CD14-positive monocyte (primary cell): Measurements from ENCODE around the gene ENTREP1. TPM values are rescaled to one million over a fixed set of nuclear protein-coding genes. Genes with fewer than 3 reads are reported as not detected.

ENCODE experiments used
- DNase-seq, 3 donors: peaks; one replicate each; pipeline ENCODE4 v3.0.0-alpha.2; 2011 to 2022
- H2AFZ ChIP-seq: 2 replicates; pipeline ENCODE4 v1.6.0; 2012; ENCODE audit warnings: mild to moderate bottlenecking, low read depth, low read length, inconsistent platforms; ENCODE audit not compliant: insufficient read depth, poor library complexity, severe bottlenecking
- H3K27ac ChIP-seq, 2 donors: 1 replicate in 1 of 2; 2 replicates in 1 of 2; pipeline ENCODE4 v1.5.1; 2012 to 2013; ENCODE audit warnings: low read length in 2 of 2, control low read depth in 1 of 2, inconsistent platforms in 1 of 2, low read depth in 1 of 2, mild to moderate bottlenecking in 1 of 2
- H3K27me3 ChIP-seq, 2 donors: one replicate each; pipeline versions ENCODE4 v1.6.0 to v1.6.1; 2011 to 2013; ENCODE audit warnings: low read length in 2 of 2; ENCODE audit not compliant: control insufficient read depth in 2 of 2, insufficient read depth in 2 of 2
- H3K36me3 ChIP-seq, 2 donors: replicated peaks in 1 of 2; 1 replicate in 1 of 2; 2 replicates in 1 of 2; pipeline versions ENCODE4 v1.5.1 to v1.6.1; 2012 to 2013; ENCODE audit warnings: low read length in 2 of 2, control low read depth in 1 of 2, inconsistent platforms in 1 of 2, mild to moderate bottlenecking in 1 of 2; ENCODE audit not compliant: insufficient read depth in 2 of 2, control insufficient read depth in 1 of 2
- H3K4me1 ChIP-seq, 2 donors: 1 replicate in 1 of 2; 2 replicates in 1 of 2; pipeline versions ENCODE4 v1.5.1 to v1.6.1; 2012 to 2013; ENCODE audit warnings: low read length in 2 of 2, control low read depth in 1 of 2, inconsistent platforms in 1 of 2, mild to moderate bottlenecking in 1 of 2, moderate library complexity in 1 of 2; ENCODE audit not compliant: insufficient read depth in 2 of 2, control insufficient read depth in 1 of 2
- H3K4me2 ChIP-seq: replicated peaks from 2 replicates; pipeline ENCODE3; 2012; ENCODE audit warnings: low read length, moderate library complexity, mild to moderate bottlenecking; ENCODE audit not compliant: poor library complexity, severe bottlenecking; ENCODE audit errors: extremely low read depth
- H3K4me3 ChIP-seq, 3 experiments: fragments of 200-600 bp in 1 of 3; sonication (generic) in 1 of 3; replicated peaks in 1 of 3; 1 replicate in 2 of 3; 2 replicates in 1 of 3; pipeline ENCODE4 v1.5.1; 2011 to 2013; ENCODE audit warnings: low read length in 3 of 3, mild to moderate bottlenecking in 3 of 3, control low read depth in 2 of 3, low read depth in 2 of 3, inconsistent platforms in 1 of 3, moderate library complexity in 1 of 3
- H3K79me2 ChIP-seq: 2 replicates; pipeline ENCODE4 v1.6.0; 2012; ENCODE audit warnings: mild to moderate bottlenecking, control low read depth, inconsistent platforms, low read length, moderate library complexity; ENCODE audit not compliant: insufficient read depth
- H3K9ac ChIP-seq: 2 replicates; pipeline ENCODE4 v1.6.0; 2017; ENCODE audit warnings: low read length, mild to moderate bottlenecking; ENCODE audit not compliant: insufficient read depth, poor library complexity, severe bottlenecking
- H3K9me3 ChIP-seq, 2 donors: replicated peaks in 1 of 2; 1 replicate in 1 of 2; 2 replicates in 1 of 2; pipeline versions ENCODE4 v1.5.1 to v1.6.1; 2012 to 2013; ENCODE audit warnings: low read length in 2 of 2, control low read depth in 1 of 2; ENCODE audit not compliant: control insufficient read depth in 1 of 2, insufficient read depth in 1 of 2
- H4K20me1 ChIP-seq: 2 replicates; pipeline ENCODE4 v1.6.0; 2012; ENCODE audit warnings: mild to moderate bottlenecking, low read length, control low read depth, moderate library complexity; ENCODE audit not compliant: insufficient read depth
- H3K27ac Mint-ChIP-seq, 7 donors: one replicate each; pipeline ENCODE4 v1.8.0; 2020; ENCODE audit warnings: mild to moderate bottlenecking in 7 of 7, mixed read lengths in 7 of 7, moderate library complexity in 6 of 7, inconsistent platforms in 2 of 7
- H3K27me3 Mint-ChIP-seq, 3 donors: one replicate each; pipeline ENCODE4 v1.8.0; 2021 to 2022; ENCODE audit warnings: low read depth in 3 of 3, mild to moderate bottlenecking in 3 of 3, mixed read lengths in 3 of 3, moderate library complexity in 3 of 3, inconsistent platforms in 1 of 3
- H3K36me3 Mint-ChIP-seq, 2 donors: one replicate each; pipeline ENCODE4 v1.8.0; 2020; ENCODE audit warnings: mixed read lengths in 2 of 2, inconsistent platforms in 1 of 2, mild to moderate bottlenecking in 1 of 2
- H3K4me1 Mint-ChIP-seq: one replicate; pipeline ENCODE4 v1.8.0; 2020; ENCODE audit warnings: mild to moderate bottlenecking, mixed read lengths
- H3K4me3 Mint-ChIP-seq, 2 donors: one replicate each; pipeline ENCODE4 v1.8.0; 2020; ENCODE audit warnings: mild to moderate bottlenecking in 2 of 2, mixed read lengths in 2 of 2, moderate library complexity in 1 of 2
- H3K9me3 Mint-ChIP-seq, 7 donors: one replicate each; pipeline ENCODE4 v1.8.0; 2020 to 2022; ENCODE audit warnings: mixed read lengths in 7 of 7, mild to moderate bottlenecking in 6 of 7, moderate library complexity in 6 of 7, inconsistent platforms in 2 of 7
- WGBS: methylation state at CpG from one replicate; pipeline ENCODE4 v1.1.5; 2013; ENCODE audit warnings: missing lambda C conversion rate; ENCODE audit not compliant: insufficient coverage; 5-methylcytosine and 5-hydroxymethylcytosine counted together
- intact Hi-C, 2 donors: fragments of 100-400 bp; cut with micrococcal nuclease; formaldehyde crosslinking; loops; one replicate each; pipeline versions ENCODE4 v1.15.0 to v1.15.1; 2023
- polyA plus RNA-seq, 3 donors: library from polyadenylated mRNA; depleted of rRNA in 1 of 3; unstranded in 2 of 3; stranded (reverse) in 1 of 3; fragments of 300-500 nt in 2 of 3; fragments of >200 nt in 1 of 3; fragmentation: Illumina TruSeq in 2 of 3; gene quantifications; 1 replicate in 2 of 3; 2 replicates in 1 of 3; pipeline ENCODE4 v1.2.3, GENCODE V29; 2012 to 2021
- TF ChIP-seq, protein P1 (sequence below): fragments of 200-600 bp; IDR thresholded peaks from one replicate; pipeline ENCODE4 v1.8.0; 2022; ENCODE audit warnings: antibody characterized with exemption, mild to moderate bottlenecking

The ENTREP1 gene
- polyA plus RNA-seq, 3 donors, result not detected

DNA sequence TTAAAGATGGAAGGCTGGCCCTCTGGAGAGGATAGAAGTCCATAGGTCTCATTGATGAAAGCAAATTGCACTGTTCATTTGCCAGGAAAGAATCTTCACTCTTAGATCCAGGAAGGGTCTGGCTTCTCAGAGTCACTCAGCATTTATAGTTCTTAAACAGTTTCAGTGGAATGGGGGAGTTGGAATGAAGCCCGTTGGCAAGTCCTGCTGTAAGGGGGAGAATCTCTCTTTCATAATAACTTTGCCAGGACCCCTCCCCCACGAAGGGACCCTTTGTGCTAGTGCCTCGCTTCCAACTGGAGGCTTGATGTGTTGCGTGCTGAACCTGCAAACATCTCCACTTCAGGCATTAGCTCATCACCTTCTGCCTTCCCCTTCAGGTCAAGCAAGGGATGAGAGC is 57.1 kb downstream of the ENTREP1 start:
- H3K27ac ChIP-seq, result no peak overlapping the region
- H3K4me1 ChIP-seq, result no peaks in the 10 kb centered on the region
- no peak overlapping the region for H3K4me3 ChIP-seq
- Mint-ChIP-seq H3K36me3 (no peaks in the 10 kb centered on the region), H3K27me3 (peaks cover 0 to 5% (median 4%) of the 10 kb centered on the region in 3 donors), H3K27ac (no peak overlapping the region), H3K4me1 (no peaks in the 10 kb centered on the region), H3K4me3 (no peak overlapping the region), H3K9me3 (no peaks in the 10 kb centered on the region)
- no peaks in the 10 kb centered on the region for H3K79me2 ChIP-seq
- no peaks in the 10 kb centered on the region for H3K9me3 ChIP-seq
- no CpG with 5 or more reads among the region's 4 CpGs for WGBS
- TF ChIP-seq, protein P1, sequence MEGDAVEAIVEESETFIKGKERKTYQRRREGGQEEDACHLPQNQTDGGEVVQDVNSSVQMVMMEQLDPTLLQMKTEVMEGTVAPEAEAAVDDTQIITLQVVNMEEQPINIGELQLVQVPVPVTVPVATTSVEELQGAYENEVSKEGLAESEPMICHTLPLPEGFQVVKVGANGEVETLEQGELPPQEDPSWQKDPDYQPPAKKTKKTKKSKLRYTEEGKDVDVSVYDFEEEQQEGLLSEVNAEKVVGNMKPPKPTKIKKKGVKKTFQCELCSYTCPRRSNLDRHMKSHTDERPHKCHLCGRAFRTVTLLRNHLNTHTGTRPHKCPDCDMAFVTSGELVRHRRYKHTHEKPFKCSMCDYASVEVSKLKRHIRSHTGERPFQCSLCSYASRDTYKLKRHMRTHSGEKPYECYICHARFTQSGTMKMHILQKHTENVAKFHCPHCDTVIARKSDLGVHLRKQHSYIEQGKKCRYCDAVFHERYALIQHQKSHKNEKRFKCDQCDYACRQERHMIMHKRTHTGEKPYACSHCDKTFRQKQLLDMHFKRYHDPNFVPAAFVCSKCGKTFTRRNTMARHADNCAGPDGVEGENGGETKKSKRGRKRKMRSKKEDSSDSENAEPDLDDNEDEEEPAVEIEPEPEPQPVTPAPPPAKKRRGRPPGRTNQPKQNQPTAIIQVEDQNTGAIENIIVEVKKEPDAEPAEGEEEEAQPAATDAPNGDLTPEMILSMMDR, result no peak
- H2AFZ ChIP-seq, result no peak overlapping the region
- no peak overlapping the region for H3K4me2 ChIP-seq
- no peak for DNase-seq
- no peaks in the 10 kb centered on the region for H3K36me3 ChIP-seq
- no peaks in the 10 kb centered on the region for H4K20me1 ChIP-seq
- no peak overlapping the region for H3K9ac ChIP-seq
- intact Hi-C loops, result no loop called here
- H3K27me3 ChIP-seq, result no peaks in the 10 kb centered on the region

DNA sequence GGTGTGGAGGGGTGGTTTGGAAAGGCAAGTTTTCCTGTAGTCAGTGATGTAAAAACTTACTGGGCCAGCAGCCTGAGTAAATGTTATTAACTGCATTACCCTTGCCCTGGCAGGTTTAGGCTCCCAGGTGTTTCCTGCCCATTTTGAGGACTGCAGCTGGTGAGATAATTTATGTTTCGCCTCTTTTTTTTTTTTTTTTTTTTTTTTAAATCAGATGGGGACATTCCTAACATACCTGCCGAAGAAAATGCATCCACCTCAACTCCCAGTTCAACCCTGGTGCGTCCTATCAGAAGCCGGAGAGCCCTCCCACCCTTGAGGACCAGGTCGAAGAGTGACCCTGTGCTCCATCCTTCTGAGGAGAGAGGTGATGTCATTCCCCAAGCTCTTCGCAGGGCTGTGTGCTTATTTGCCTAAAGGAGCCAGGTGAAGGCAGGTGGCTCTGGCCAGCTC is 60.6 kb downstream of the ENTREP1 start:
- H3K4me3 ChIP-seq, result no peak overlapping the region
- H3K9me3 ChIP-seq, result no peaks in the 10 kb centered on the region
- no peaks in the 10 kb centered on the region for H3K4me1 ChIP-seq
- H3K4me2 ChIP-seq, result no peak overlapping the region
- peaks cover 0 to under 1% (median 0%) of the 10 kb centered on the region in 7 donors for H3K9me3 Mint-ChIP-seq
- no peaks in the 10 kb centered on the region for H4K20me1 ChIP-seq
- TF ChIP-seq, protein P1, result no peak
- no peak overlapping the region for H3K27ac ChIP-seq
- H3K27ac Mint-ChIP-seq, result no peak overlapping the region
- H3K36me3 Mint-ChIP-seq, result no peaks in the 10 kb centered on the region
- no peak overlapping the region for H3K4me3 Mint-ChIP-seq
- intact Hi-C loops, result no loop called here
- no peak overlapping the region for H2AFZ ChIP-seq
- DNase-seq, result no peak
- H3K27me3 ChIP-seq, result no peaks in the 10 kb centered on the region
- WGBS, result 93% methylated on average over 2 of the region's 6 CpGs
- peaks cover 0 to 5% (median 4%) of the 10 kb centered on the region in 3 donors for H3K27me3 Mint-ChIP-seq
- H3K4me1 Mint-ChIP-seq, result no peaks in the 10 kb centered on the region
- no peaks in the 10 kb centered on the region for H3K36me3 ChIP-seq
- H3K9ac ChIP-seq, result no peak overlapping the region
- H3K79me2 ChIP-seq, result no peaks in the 10 kb centered on the region
